Measurements from ENCODE around the gene GMNN. TPM values are rescaled to one million over a fixed set of nuclear protein-coding genes. Genes with fewer than 3 reads are reported as not detected.
"Not testable (repeated sequence)": the region's sequence is repeated elsewhere in the genome, so short reads cannot be mapped to it uniquely, and the experiment has no call there.

Gene GMNN
- total RNA-seq, 1 donor from 2014 or later = 65.4 TPM

DNA sequence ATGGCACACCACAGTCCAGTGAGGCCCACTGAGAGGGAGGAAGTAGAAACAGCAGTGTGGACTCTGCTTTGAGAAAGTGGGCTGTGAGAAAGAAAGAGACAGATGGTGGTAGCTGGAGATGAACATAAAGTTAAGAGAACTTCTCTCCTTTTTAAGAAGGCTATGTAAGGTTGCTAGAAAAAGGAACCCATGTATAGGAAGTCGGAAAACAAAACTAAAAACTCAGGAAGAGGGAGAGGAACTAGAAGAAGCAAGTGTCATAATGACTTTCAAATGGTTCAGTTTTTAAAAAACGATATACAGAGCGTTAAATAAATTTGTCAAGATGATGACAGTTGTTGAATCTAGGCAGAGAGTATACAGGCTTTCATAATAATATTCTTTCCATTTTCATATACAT, 25.4 kb upstream of the GMNN start:
- Mint-ChIP-seq H3K9me3 (ENCODE audit: low read depth) (peaks cover 7% of the 10 kb centered on the region), H3K27me3 (no peaks in the 10 kb centered on the region), H3K4me1 (ENCODE audit: low read depth) (peaks cover 6% of the 10 kb centered on the region), H3K36me3 (ENCODE audit: insufficient read depth) (no peaks in the 10 kb centered on the region), H3K4me3 (ENCODE audit: low read depth) (no peak overlapping the region), H3K27ac (no peak overlapping the region)
- TF ChIP-seq, protein P1, sequence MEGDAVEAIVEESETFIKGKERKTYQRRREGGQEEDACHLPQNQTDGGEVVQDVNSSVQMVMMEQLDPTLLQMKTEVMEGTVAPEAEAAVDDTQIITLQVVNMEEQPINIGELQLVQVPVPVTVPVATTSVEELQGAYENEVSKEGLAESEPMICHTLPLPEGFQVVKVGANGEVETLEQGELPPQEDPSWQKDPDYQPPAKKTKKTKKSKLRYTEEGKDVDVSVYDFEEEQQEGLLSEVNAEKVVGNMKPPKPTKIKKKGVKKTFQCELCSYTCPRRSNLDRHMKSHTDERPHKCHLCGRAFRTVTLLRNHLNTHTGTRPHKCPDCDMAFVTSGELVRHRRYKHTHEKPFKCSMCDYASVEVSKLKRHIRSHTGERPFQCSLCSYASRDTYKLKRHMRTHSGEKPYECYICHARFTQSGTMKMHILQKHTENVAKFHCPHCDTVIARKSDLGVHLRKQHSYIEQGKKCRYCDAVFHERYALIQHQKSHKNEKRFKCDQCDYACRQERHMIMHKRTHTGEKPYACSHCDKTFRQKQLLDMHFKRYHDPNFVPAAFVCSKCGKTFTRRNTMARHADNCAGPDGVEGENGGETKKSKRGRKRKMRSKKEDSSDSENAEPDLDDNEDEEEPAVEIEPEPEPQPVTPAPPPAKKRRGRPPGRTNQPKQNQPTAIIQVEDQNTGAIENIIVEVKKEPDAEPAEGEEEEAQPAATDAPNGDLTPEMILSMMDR (IDR thresholded peaks at IDR 0.05; ENCODE audit: unreplicated experiment) = no peak
- no peak for DNase-seq (ENCODE audit: low spot score, unreplicated experiment)

DNA sequence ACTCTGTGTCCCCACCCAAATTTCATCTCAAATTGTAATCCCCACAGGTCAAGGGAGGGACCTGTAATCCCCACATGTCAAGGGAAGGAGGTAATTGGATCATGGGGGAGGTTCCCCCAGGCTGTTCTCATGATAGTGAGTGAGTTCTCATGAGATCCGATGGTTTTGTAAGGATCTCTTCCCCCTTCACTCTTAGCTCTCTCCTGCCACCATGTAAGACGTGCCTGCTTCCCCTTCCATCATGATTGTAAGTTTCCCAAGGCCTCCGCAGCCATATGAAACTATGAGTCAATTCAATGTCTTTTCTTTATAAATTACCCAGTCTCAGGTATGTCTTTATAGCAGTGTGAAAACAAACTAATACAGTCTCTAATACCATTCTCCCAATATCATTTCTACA, 23.9 kb upstream of the GMNN start:
- H3K27ac Mint-ChIP-seq; H3K4me3 Mint-ChIP-seq (ENCODE audit: low read depth); H3K4me1 Mint-ChIP-seq (ENCODE audit: low read depth); H3K27me3 Mint-ChIP-seq; H3K9me3 Mint-ChIP-seq (ENCODE audit: low read depth); DNase-seq (ENCODE audit: low spot score, unreplicated experiment); H3K36me3 Mint-ChIP-seq (ENCODE audit: insufficient read depth): not testable (repeated sequence)

DNA sequence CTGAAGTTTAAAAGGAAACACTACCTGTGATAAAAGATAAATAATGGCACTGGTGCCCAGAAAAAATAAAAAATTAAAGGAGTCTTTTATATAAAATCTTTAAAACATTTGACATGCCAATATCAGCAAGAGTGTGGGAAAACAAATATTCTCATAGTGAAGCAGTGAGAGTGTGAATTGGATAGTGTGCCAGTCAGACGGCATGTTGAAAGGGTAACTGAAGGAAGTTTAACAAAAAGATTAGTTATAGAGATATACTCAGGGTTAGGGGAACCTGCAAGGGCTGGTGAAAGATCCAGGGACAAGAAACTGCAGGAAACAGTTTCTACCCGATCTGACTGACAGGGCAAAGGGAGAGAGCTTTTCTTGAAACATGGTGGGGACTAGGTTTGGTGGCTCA, 22.2 kb upstream of the GMNN start:
- TF ChIP-seq, protein P1 (IDR thresholded peaks at IDR 0.05; ENCODE audit: unreplicated experiment) = no peak
- Mint-ChIP-seq H3K4me3 (ENCODE audit: low read depth) (no peak overlapping the region), H3K27ac (peak overlapping the region; percentile 14), H3K27me3 (no peaks in the 10 kb centered on the region), H3K9me3 (ENCODE audit: low read depth) (peaks cover 9% of the 10 kb centered on the region), H3K36me3 (ENCODE audit: insufficient read depth) (no peaks in the 10 kb centered on the region), H3K4me1 (ENCODE audit: low read depth) (peaks cover 7% of the 10 kb centered on the region)
- no peak for DNase-seq (ENCODE audit: low spot score, unreplicated experiment)

DNA sequence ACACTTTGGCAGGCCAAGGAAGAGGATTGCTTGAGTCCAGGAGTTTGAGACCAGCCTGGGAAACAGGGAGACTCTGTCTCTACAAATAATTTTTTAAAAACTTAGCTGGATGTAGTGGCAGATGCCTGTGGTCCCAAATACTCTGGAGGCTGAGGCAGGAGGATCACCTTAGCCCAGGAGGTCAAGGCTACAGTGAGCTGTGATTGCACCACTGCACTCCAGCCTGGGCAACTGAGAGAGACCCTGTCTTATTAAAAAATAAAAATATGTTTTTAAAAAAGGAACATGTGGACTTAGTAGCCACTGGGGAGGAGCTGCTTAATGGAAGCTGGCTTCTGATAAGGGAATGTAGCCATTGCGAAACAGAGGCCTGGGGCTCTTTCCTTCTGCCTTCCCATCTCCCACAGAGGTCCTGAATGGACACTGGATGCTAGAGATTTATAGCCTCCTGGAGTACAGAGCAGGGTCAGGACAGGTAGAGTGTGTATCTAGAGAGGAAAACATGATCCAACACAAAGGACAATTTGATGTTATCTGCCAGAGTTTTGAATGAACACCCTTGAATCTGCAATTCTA, 21.7 kb upstream of the GMNN start:
- Mint-ChIP-seq H3K4me3 (ENCODE audit: low read depth) (no peak overlapping the region), H3K27ac (peak overlapping the region; percentile 14), H3K27me3 (no peaks in the 10 kb centered on the region), H3K36me3 (ENCODE audit: insufficient read depth) (no peaks in the 10 kb centered on the region), H3K4me1 (ENCODE audit: low read depth) (peaks cover 7% of the 10 kb centered on the region), H3K9me3 (ENCODE audit: low read depth) (peaks cover 9% of the 10 kb centered on the region)
- TF ChIP-seq, protein P1 (IDR thresholded peaks at IDR 0.05; ENCODE audit: unreplicated experiment) = no peak
- no peak for DNase-seq (ENCODE audit: low spot score, unreplicated experiment)

DNA sequence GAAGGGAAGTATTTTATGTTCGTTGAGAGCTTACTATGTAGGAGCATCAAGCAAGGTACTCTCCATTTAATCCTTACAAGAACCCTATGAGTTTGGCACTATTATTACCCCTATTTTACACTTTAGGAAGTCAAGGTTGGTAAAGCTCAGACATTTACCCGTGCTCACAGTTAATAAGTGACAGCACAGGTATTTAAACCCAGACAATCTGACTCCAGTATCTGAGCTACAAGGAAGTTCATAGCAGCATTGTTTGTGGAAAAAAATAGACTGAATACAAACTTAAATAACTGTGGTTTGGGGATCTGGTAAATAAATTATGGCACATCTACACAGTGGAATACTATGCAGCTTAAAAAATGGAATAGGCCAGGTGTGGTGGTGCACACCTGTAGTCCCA, 21.2 kb upstream of the GMNN start:
- Mint-ChIP-seq H3K9me3 (ENCODE audit: low read depth) (peaks cover 9% of the 10 kb centered on the region), H3K4me1 (ENCODE audit: low read depth) (peaks cover 7% of the 10 kb centered on the region), H3K36me3 (ENCODE audit: insufficient read depth) (no peaks in the 10 kb centered on the region), H3K27ac (peak overlapping the region; percentile 3), H3K4me3 (ENCODE audit: low read depth) (no peak overlapping the region), H3K27me3 (no peaks in the 10 kb centered on the region)
- DNase-seq (ENCODE audit: low spot score, unreplicated experiment) = no peak
- TF ChIP-seq, protein P1 (IDR thresholded peaks at IDR 0.05; ENCODE audit: unreplicated experiment) = no peak

DNA sequence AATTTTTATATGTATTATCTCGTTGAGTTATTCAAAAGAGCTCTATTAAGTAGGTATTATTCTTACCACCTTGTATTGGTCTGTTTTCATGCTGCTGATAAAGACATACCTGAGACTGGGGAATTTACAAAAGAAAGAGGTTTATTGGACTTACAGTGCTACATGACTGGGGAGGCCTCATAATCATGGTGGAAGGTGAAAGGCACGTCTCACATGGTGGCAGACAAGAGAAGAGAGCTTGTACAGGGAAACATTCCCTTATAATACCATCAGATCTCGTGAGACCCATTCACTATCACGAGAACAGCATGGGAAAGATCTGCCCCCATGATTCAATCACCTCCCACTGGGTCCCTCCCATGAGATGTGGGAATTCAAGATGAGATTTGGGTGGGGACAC, 20.4 kb upstream of the GMNN start:
- H3K27me3 Mint-ChIP-seq; H3K36me3 Mint-ChIP-seq (ENCODE audit: insufficient read depth); H3K4me1 Mint-ChIP-seq (ENCODE audit: low read depth); H3K27ac Mint-ChIP-seq; H3K4me3 Mint-ChIP-seq (ENCODE audit: low read depth); H3K9me3 Mint-ChIP-seq (ENCODE audit: low read depth); DNase-seq (ENCODE audit: low spot score, unreplicated experiment): not testable (repeated sequence)

Data from progenitor cell of endocrine pancreas (in vitro differentiated cells).